ENCODE results near the gene KIF20A.
A peak's percentile ranks its signal among the peaks of the same experiment; 100 is the strongest.

DNA sequence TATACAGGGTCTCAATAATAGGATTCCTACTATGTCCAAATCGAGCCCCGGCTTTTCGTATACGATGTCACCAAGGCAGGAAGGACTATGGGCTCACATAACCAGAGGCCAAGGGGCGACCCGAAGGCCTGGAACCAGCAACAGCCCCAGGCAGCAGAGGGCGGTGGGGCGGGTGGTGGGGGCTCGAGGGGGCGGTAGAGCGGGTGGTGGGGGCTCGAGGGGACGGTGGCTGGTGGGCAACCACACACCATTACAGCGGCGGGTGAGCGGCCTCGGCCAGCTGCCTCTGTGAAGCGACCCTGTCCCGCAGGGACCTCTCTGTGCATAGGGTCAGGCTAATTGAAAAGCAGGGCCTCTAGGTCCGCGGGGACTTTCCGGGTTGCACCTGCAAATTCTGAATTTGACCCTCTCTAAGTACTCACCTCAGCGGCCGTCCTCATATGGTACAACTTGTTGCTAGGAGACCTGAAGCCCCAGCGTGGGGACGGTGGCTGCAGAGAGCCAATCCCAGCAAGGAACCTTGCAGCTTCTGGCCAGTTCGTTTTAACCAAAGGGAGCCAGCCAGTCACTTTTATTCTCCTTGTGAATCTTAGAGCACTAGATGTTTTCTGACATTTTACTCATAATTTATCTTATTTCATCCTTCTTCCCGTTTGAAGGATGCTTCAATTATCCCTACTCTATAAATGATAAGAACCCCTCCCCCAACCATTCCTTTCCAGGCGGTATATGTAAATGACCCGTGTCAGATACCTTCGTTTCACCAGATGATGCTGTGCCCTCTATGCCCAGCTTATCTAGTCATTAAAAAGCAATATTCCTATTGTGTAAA is 39.7 kb upstream of the KIF20A start, which contains the start of gene NME5:
- TF ChIP-seq, protein P1, sequence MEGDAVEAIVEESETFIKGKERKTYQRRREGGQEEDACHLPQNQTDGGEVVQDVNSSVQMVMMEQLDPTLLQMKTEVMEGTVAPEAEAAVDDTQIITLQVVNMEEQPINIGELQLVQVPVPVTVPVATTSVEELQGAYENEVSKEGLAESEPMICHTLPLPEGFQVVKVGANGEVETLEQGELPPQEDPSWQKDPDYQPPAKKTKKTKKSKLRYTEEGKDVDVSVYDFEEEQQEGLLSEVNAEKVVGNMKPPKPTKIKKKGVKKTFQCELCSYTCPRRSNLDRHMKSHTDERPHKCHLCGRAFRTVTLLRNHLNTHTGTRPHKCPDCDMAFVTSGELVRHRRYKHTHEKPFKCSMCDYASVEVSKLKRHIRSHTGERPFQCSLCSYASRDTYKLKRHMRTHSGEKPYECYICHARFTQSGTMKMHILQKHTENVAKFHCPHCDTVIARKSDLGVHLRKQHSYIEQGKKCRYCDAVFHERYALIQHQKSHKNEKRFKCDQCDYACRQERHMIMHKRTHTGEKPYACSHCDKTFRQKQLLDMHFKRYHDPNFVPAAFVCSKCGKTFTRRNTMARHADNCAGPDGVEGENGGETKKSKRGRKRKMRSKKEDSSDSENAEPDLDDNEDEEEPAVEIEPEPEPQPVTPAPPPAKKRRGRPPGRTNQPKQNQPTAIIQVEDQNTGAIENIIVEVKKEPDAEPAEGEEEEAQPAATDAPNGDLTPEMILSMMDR (IDR thresholded peaks at IDR 0.05) = no peak
- peak in 2 of 3 donors; percentile 16 to 23 for TF ChIP-seq POLR2A (IDR thresholded peaks at IDR 0.05)

Measured in body of pancreas (tissue), 4 donors.